ENCODE results near the gene CRB1. TPM values are rescaled to one million over a fixed set of nuclear protein-coding genes. Genes with fewer than 3 reads are reported as not detected.

Gene CRB1
- total RNA-seq, 2 experiments from 2014 or later, result 0.08 TPM; not detected in 1

DNA sequence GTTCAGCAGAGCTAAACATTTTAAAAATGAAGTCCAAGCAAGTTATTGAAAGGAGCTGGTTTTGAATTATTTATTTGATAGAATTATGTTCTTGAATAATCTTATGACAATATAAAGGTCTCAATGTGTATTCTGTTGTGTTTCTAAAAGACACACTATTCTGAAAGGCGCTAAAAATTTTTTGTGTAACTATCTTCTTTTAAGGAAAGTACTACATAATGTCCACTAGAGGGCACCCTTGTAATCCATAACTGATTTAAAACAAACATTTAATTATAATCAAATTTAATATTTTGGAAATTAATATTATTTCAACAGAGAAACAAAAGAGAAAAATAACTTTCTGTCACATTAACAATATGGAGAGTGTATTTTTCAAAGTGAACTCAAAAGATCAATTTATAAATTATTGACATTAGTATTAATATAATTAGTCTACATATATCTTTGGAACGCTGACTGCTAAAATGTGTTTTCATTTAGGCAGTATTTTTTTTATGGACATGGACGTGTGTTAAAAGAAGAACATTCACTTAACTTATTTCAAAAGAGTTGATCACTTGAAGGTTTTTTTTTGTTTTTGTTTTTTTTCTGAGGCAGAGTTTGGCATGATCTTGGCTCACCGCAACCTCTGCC, 258.8 kb downstream of the CRB1 start:
- H3K27me3 Mint-ChIP-seq (ENCODE audit: low read depth), result no peaks in the 10 kb centered on the region
- POLR2A ChIA-PET, result no interaction called here
- no peaks in the 10 kb centered on the region for H3K4me1 Mint-ChIP-seq (ENCODE audit: low read depth)
- H3K36me3 Mint-ChIP-seq (ENCODE audit: low read depth), result no peaks in the 10 kb centered on the region
- no peak overlapping the region for H3K4me3 Mint-ChIP-seq
- H3K9me3 Mint-ChIP-seq (ENCODE audit: insufficient read depth), result no peaks in the 10 kb centered on the region
- ATAC-seq (no peak), DNase-seq (no peak)
- H3K27ac Mint-ChIP-seq, result no peak overlapping the region
- CTCF ChIA-PET, result interaction anchor here (0.6 to 2.4 kb wide), 10 partner anchors 10 to 922 kb away, joined by 3 to 19 read pairs (median 4); no protein-coding TSS in a partner anchor

Other genes with a start within 250 kb of the CRB1 start
- not detected for gene F13B, start 201.0 kb upstream of the CRB1 start, total RNA-seq
- gene ASPM, start 121.6 kb upstream of the CRB1 start, total RNA-seq, result 10 to 100 TPM; 87.5 to 87.9 TPM
- gene ZBTB41, start 67.0 kb upstream of the CRB1 start, total RNA-seq, result 1 to 10 TPM; 5.3 TPM

Measured in activated CD8-positive, alpha-beta T cell treated with anti-CD3 and anti-CD28 coated beads, Interleukin-2, amount 10 ng/mL, durations not matched to agents 7 days and 5 days (primary cell).